Muscle of leg (tissue), 11 donors: ENCODE results near the gene ZNF610. TPM values are rescaled to one million over a fixed set of nuclear protein-coding genes. Genes with fewer than 3 reads are reported as not detected.
"Not testable (repeated sequence)": the region's sequence is repeated elsewhere in the genome, so short reads cannot be mapped to it uniquely, and the experiment has no call there.

Source experiments
- DNase-seq: peaks from one replicate; pipeline ENCODE4 v3.0.0; 2013
- H3K27ac ChIP-seq: one replicate; pipeline ENCODE4 v1.5.1; 2013; ENCODE audit warnings: mild to moderate bottlenecking, low read length, control low read depth
- H3K27me3 ChIP-seq: one replicate; pipeline ENCODE4 v1.6.1; 2013; ENCODE audit warnings: low read length; ENCODE audit not compliant: control insufficient read depth, insufficient read depth
- H3K36me3 ChIP-seq: one replicate; pipeline ENCODE4 v1.6.1; 2013; ENCODE audit warnings: low read length; ENCODE audit not compliant: control insufficient read depth, insufficient read depth
- H3K4me1 ChIP-seq: one replicate; pipeline ENCODE4 v1.6.1; 2013; ENCODE audit warnings: low read length; ENCODE audit not compliant: control insufficient read depth, insufficient read depth
- H3K4me3 ChIP-seq: one replicate; pipeline ENCODE4 v1.5.1; 2013; ENCODE audit warnings: low read length, control low read depth
- H3K9me3 ChIP-seq: replicated peaks from 2 replicates; pipeline ENCODE4 v1.6.1; 2013; ENCODE audit warnings: low read depth, low read length; ENCODE audit not compliant: control insufficient read depth
- WGBS: methylation state at CpG from one replicate; pipeline ENCODE4 v1.1.5; 2013; ENCODE audit warnings: missing lambda C conversion rate; ENCODE audit not compliant: insufficient coverage; 5-methylcytosine and 5-hydroxymethylcytosine counted together
- polyA plus RNA-seq, 8 donors: library from polyadenylated mRNA; unstranded; fragments of 120-200 nt; gene quantifications; one replicate each; pipeline versions ENCODE4 v1.2.1 to v1.2.3, GENCODE V29; 2013; ENCODE audit warnings: inconsistent platforms in 1 of 8, low replicate concordance in 1 of 8; ENCODE audit not compliant: insufficient read length in 8 of 8, insufficient read depth in 1 of 8
- total RNA-seq: library from RNA; stranded (reverse); fragments of 120-200 nt; gene quantifications from one replicate; pipeline ENCODE4 v1.2.4, GENCODE V29; 2013

ZNF610 gene
- total and polyA plus RNA-seq, 9 donors = 2.9 to 5.3 (median 3.9) TPM

DNA sequence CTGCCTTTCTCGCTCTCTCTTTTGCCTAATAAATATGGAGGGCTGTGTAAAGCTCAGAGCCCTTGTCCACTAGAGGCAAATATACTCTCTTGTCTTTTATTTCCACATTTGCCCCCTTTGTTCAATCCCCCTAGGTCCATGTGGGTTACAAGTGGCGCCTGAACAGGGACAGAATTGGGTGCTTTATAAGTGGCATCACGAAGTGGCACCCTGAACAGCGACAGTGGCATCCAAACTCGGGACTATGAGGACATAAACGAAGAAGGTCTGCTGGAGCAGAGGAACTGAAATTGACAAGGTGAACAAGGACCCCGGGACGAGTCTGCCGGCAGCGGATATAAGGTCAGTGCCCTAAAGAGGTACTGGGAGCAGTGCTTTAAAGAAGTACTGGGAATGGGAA, 4.3 kb upstream of the ZNF610 start:
- WGBS = 79% methylated on average over 9 of the region's 10 CpGs

DNA sequence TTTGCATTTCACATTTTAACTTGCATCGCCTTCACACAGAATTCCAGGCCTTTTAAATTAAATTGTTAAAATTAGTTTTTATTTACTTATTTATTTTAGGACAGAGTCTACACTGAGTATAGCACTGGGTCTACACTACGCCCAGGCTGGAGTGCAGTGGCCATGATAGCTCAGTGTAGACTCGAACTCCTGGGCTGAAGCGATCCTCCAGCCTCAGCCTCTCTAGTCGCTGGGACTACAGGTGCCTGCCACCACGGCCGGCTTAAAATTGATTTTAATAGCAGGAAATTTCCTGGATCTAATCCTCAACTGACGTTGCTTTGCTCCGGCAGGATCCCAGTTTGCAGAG, 301 bp upstream of the ZNF610 start:
- Histone ChIP-seq H3K36me3 (no peaks in the 10 kb centered on the region), H3K4me3 (peak overlapping the region; percentile 96), H3K4me1 (peaks cover 6% of the 10 kb centered on the region), H3K27me3 (no peaks in the 10 kb centered on the region), H3K27ac (peak overlapping the region; percentile 91), H3K9me3 (peaks cover 32% of the 10 kb centered on the region)
- 52% methylated on average over 6 of the region's 9 CpGs for WGBS
- no peak for DNase-seq

More for the DNA sequence above, 4.3 kb upstream of the ZNF610 start:
- no peak overlapping the region for H3K4me3 ChIP-seq
- H3K27me3 ChIP-seq = no peaks in the 10 kb centered on the region
- no peaks in the 10 kb centered on the region for H3K36me3 ChIP-seq
- no peak for DNase-seq
- peaks cover 56% of the 10 kb centered on the region for H3K9me3 ChIP-seq
- H3K27ac ChIP-seq = no peak overlapping the region
- peaks cover 1% of the 10 kb centered on the region for H3K4me1 ChIP-seq

- Histone ChIP-seq H3K27ac (peak overlapping the region; percentile 91), H3K9me3 (peaks cover 21% of the 10 kb centered on the region), H3K4me3 (peak overlapping the region; percentile 96), H3K36me3 (no peaks in the 10 kb centered on the region), H3K4me1 (peaks cover 6% of the 10 kb centered on the region), H3K27me3 (no peaks in the 10 kb centered on the region)
- DNase-seq = peak; percentile 47
- under 1% methylated on average over 6 of the region's 9 CpGs for WGBS
Measured at GRCh38 chr19:52336791-52337381, 843 bp downstream of the ZNF610 start.

DNA sequence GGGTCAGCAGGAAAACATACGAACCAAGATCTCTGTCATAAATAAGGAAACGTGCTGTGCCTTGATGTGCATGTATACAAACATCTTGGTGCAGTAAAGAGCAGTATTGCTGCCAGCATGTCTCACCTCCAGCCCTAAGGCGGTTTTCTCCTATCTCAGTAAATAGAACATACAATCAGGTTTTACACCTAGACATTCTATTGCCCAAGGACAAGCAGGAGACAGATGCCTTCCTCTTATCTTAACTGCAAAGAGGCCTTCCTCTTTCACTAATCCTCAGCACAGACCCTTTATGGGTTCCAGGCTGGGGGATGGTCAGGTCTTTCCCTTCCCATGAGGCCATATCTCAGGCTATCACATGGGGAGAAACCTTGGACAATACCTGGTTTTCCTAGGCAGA, 3.0 kb downstream of the ZNF610 start:
- H3K9me3 ChIP-seq, H3K36me3 ChIP-seq, H3K27me3 ChIP-seq, H3K4me1 ChIP-seq, DNase-seq, H3K4me3 ChIP-seq, H3K27ac ChIP-seq: not testable (repeated sequence)
- WGBS = 60% methylated on average over 1 of the region's 3 CpGs

DNA sequence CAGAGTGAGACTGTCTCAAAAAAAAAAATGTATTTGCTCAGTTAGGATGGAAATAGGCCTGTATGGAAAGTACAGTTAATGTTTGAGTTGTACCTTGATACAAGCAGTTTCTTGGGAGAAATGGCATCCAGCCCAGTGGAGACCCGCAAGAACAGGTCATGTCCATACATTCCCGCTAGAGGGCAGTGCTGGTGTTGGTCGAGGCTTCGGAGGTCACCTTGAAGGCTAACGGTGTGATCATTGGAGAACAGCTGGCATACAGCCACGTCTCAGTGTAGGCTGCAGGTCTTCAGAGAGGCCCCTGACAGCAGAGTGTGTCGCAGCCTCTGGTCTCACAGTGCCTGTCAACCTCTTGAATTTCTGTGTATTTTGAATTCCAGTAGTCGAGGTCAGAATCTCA, 7.5 kb downstream of the ZNF610 start:
- Histone ChIP-seq H3K36me3 (peaks cover 3% of the 10 kb centered on the region), H3K27me3 (no peaks in the 10 kb centered on the region), H3K4me1 (no peaks in the 10 kb centered on the region), H3K9me3 (no peaks in the 10 kb centered on the region), H3K4me3 (no peak overlapping the region), H3K27ac (no peak overlapping the region)
- 13% methylated on average over 8 of the region's 8 CpGs for WGBS
- peak; percentile 73 for DNase-seq

- Histone ChIP-seq H3K36me3 (peaks cover 13% of the 10 kb centered on the region), H3K4me1 (no peaks in the 10 kb centered on the region), H3K27me3 (no peaks in the 10 kb centered on the region), H3K27ac (no peak overlapping the region), H3K9me3 (no peaks in the 10 kb centered on the region), H3K4me3 (no peak overlapping the region)
- 75% methylated on average over 3 of the region's 6 CpGs for WGBS
- DNase-seq = no peak
Measured at GRCh38 chr19:52345162-52345561, 9.1 kb downstream of the ZNF610 start.

GRCh38 chr19:52351512-52351911, 15.5 kb downstream of the ZNF610 start:
- Histone ChIP-seq H3K36me3 (peaks cover 35% of the 10 kb centered on the region), H3K27ac (no peak overlapping the region), H3K4me3 (no peak overlapping the region), H3K9me3 (no peaks in the 10 kb centered on the region), H3K4me1 (no peaks in the 10 kb centered on the region), H3K27me3 (no peaks in the 10 kb centered on the region)
- 55% methylated on average over 7 of the region's 9 CpGs for WGBS
- no peak for DNase-seq

DNA sequence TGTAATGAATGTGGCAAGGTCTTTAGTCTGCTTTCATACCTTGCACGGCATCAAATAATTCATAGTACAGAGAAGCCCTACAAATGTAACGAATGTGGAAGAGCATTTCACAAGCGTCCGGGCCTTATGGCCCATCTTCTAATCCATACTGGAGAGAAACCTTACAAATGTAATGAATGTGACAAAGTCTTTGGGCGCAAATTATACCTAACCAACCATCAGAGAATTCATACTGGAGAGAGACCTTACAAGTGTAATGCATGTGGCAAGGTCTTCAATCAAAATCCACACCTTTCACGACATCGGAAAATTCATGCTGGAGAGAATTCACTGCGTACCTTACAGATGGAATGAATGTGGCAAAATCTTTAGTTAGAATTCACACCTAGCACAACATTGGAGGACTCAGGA, 30.4 kb downstream of the ZNF610 start:
- no peak overlapping the region for H3K4me3 ChIP-seq
- no peaks in the 10 kb centered on the region for H3K4me1 ChIP-seq
- no CpG with 5 or more reads among the region's 8 CpGs for WGBS
- H3K27ac ChIP-seq = no peak overlapping the region
- H3K36me3 ChIP-seq = peaks cover 18% of the 10 kb centered on the region
- H3K9me3 ChIP-seq = peaks cover 49% of the 10 kb centered on the region
- H3K27me3 ChIP-seq = no peaks in the 10 kb centered on the region
- no peak for DNase-seq

- H3K4me3 ChIP-seq = peak within 1 kb of the TSS; percentile 96
- no peaks in the 10 kb centered on the region for H3K27me3 ChIP-seq
- H3K4me1 ChIP-seq = no peaks in the 10 kb centered on the region
- H3K36me3 ChIP-seq = peaks cover 36% of the 10 kb centered on the region
- peaks cover 44% of the 10 kb centered on the region for H3K9me3 ChIP-seq
- peak within 1 kb of the TSS; percentile 100 for H3K27ac ChIP-seq
- WGBS = 0% methylated on average over 38 of the region's 52 CpGs
- DNase-seq = peak; percentile 98
Measured at GRCh38 chr19:52369559-52370340, 33.7 kb downstream of the ZNF610 start, which contains the start of gene ZNF880. Gene ZNF880, plus strand, starts transcription at chr19:52369923. Its CDS starts 43 bp downstream, at chr19:52369966.

GRCh38 chr19:52370341-52370710, 34.3 kb downstream of the ZNF610 start:
- no CpG with 5 or more reads among the region's 7 CpGs for WGBS
- Histone ChIP-seq H3K9me3 (peaks cover 41% of the 10 kb centered on the region), H3K4me1 (no peaks in the 10 kb centered on the region), H3K36me3 (peaks cover 40% of the 10 kb centered on the region), H3K27me3 (no peaks in the 10 kb centered on the region), H3K4me3 (peak overlapping the region; percentile 96), H3K27ac (peak overlapping the region; percentile 100)
- DNase-seq = no peak
